ENCODE results near the gene NUP98. TPM values are rescaled to one million over a fixed set of nuclear protein-coding genes. Genes with fewer than 3 reads are reported as not detected.
A peak's percentile ranks its signal among the peaks of the same experiment; 100 is the strongest.

Gene NUP98
- total RNA-seq, 1 experiment from 2014 or later: 98.4 TPM

GRCh38 chr11:3747704-3748103, 49.6 kb downstream of the NUP98 start:
- Histone ChIP-seq H2AFZ (ENCODE audit: low read depth, low read length, poor library complexity, severe bottlenecking) (no peak overlapping the region), H3K4me1 (ENCODE audit: control insufficient read depth in 1 of 2, insufficient read depth in 2 of 2, low read length in 2 of 2) (peaks cover 0 to 6% of the 10 kb centered on the region in 2 experiments; a peak in 2 of 4 replicates), H3K36me3 (ENCODE audit: control insufficient read depth in 1 of 2, insufficient read depth in 2 of 2, low read length in 2 of 2) (peaks cover 33 to 56% of the 10 kb centered on the region in 2 experiments), H3K4me3 (replicated peaks in 1 of 2; ENCODE audit: low read depth in 1 of 2, low read length in 2 of 2) (no peak overlapping the region), H4K20me1 (ENCODE audit: insufficient read depth) (no peaks in the 10 kb centered on the region; the same call in 1 of the 2 replicates), H3K27ac (ENCODE audit: low read depth, low read length) (no peak overlapping the region), H3K9ac (ENCODE audit: low read length) (no peak overlapping the region), H3K9me2 (ENCODE audit: insufficient read depth) (no peaks in the 10 kb centered on the region), H3K4me2 (ENCODE audit: low read length) (no peak overlapping the region), H3K27me3 (ENCODE audit: insufficient read depth, low read length) (no peaks in the 10 kb centered on the region), H3K79me2 (ENCODE audit: insufficient read depth, low read length) (peaks cover 80% of the 10 kb centered on the region), H3K9me3 (ENCODE audit: control insufficient read depth in 1 of 2, insufficient read depth in 1 of 2, low read depth in 1 of 2, low read length in 2 of 2) (no peaks in the 10 kb centered on the region)
- ATAC-seq (no peak), DNase-seq (ENCODE audit: low read depth, low spot score) (no peak)
- ChIA-PET RAD21 (ENCODE audit: low non-redundant PET in 1 of 2, low total read pairs in 2 of 2, uncharacterized antibody in 2 of 2, unreplicated experiment in 2 of 2) (no interaction called here), POLR2A (no interaction called here), CTCF (no interaction called here)
- intact Hi-C loops (cut with micrococcal nuclease): no loop called here
- no TSS peak for BruUV-seq (replicated peaks)
- TF ChIP-seq EZH2phosphoT487 (IDR thresholded peaks at IDR 0.05; ENCODE audit: borderline replicate concordance) (no peak), EZH2 (IDR thresholded peaks at IDR 0.05) (no peak), POLR2A (IDR thresholded peaks at IDR 0.05; ENCODE audit: borderline replicate concordance, extremely low read depth, insufficient read depth, insufficient read length) (no peak), TCF7L2 (IDR thresholded peaks at IDR 0.05; ENCODE audit: borderline replicate concordance, extremely low read depth, insufficient read depth, insufficient read length) (no peak), EGR1 (IDR thresholded peaks at IDR 0.05; ENCODE audit: low read depth) (no peak), JUND (IDR thresholded peaks at IDR 0.05) (no peak), ELF1 (IDR thresholded peaks at IDR 0.05; ENCODE audit: borderline replicate concordance, low read depth) (no peak), MAX (IDR thresholded peaks at IDR 0.05) (no peak), ATF3 (IDR thresholded peaks at IDR 0.05) (no peak), POLR2AphosphoS5 (IDR thresholded peaks at IDR 0.05; ENCODE audit: low read depth, low read length) (no peak)

DNA sequence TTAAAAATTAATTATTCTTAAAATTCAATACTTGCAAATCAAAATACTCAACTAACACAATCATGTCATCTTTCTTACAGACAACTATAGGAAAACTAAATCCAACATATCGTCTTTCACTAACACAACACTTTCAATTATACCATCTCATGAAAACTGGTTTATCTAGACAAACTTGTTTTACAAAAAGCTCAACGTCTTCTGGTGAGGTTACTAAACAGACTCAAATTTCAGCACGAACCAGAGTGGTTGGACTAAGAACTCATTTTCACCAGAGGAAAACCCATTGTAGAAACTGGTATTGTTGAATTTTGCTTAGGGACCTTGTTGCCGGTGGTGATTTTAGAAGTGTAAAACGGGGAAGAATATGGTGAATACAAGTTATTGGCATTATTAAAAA, 52.2 kb downstream of the NUP98 start:
- BruUV-seq (replicated peaks): no TSS peak
- intact Hi-C loops (cut with micrococcal nuclease): no loop called here
- H3K36me3 ChIP-seq (ENCODE audit: control insufficient read depth in 1 of 2, insufficient read depth in 2 of 2, low read length in 2 of 2): peaks cover 19 to 52% of the 10 kb centered on the region in 2 experiments
- H3K9ac ChIP-seq (ENCODE audit: low read length): no peak overlapping the region
- H2AFZ ChIP-seq (ENCODE audit: low read depth, low read length, poor library complexity, severe bottlenecking): no peak overlapping the region
- H4K20me1 ChIP-seq (ENCODE audit: insufficient read depth): no peaks in the 10 kb centered on the region; the same call in 1 of the 2 replicates
- ChIA-PET POLR2A (no interaction called here), CTCF (no interaction called here), RAD21 (ENCODE audit: low non-redundant PET in 1 of 2, low total read pairs in 2 of 2, uncharacterized antibody in 2 of 2, unreplicated experiment in 2 of 2) (no interaction called here)
- H3K9me2 ChIP-seq (ENCODE audit: insufficient read depth): no peaks in the 10 kb centered on the region
- peak; percentile 42; the same call in 1 of the 2 replicates for TF ChIP-seq SP1 (IDR thresholded peaks at IDR 0.05; ENCODE audit: low read depth)
- TF ChIP-seq CEBPB (IDR thresholded peaks at IDR 0.05; ENCODE audit: low read depth): no peak
- TF ChIP-seq EGR1 (IDR thresholded peaks at IDR 0.05; ENCODE audit: low read depth): no peak
- TF ChIP-seq JUND (IDR thresholded peaks at IDR 0.05): no peak
- TF ChIP-seq CBX3 (IDR thresholded peaks at IDR 0.05; ENCODE audit: low read depth): no peak
- H3K4me2 ChIP-seq (ENCODE audit: low read length): no peak overlapping the region
- peaks cover 76% of the 10 kb centered on the region for H3K79me2 ChIP-seq (ENCODE audit: insufficient read depth, low read length)
- H3K27ac ChIP-seq (ENCODE audit: low read depth, low read length): no peak overlapping the region
- H3K4me3 ChIP-seq (replicated peaks in 1 of 2; ENCODE audit: low read depth in 1 of 2, low read length in 2 of 2): no peak overlapping the region
- no peaks in the 10 kb centered on the region for H3K9me3 ChIP-seq (ENCODE audit: control insufficient read depth in 1 of 2, insufficient read depth in 1 of 2, low read depth in 1 of 2, low read length in 2 of 2)
- no peaks in the 10 kb centered on the region for H3K27me3 ChIP-seq (ENCODE audit: insufficient read depth, low read length)
- ATAC-seq (no peak), DNase-seq (ENCODE audit: low read depth, low spot score) (no peak)
- peaks cover 0 to 6% of the 10 kb centered on the region in 2 experiments; a peak in 2 of 4 replicates for H3K4me1 ChIP-seq (ENCODE audit: control insufficient read depth in 1 of 2, insufficient read depth in 2 of 2, low read length in 2 of 2)

All from HCT116 (cell line).